Activated T-cell treated with anti-CD3 and anti-CD28 coated beads, Interleukin-2, amount 50 U/mL, for 72 hours (primary cell): ENCODE results near the gene PRRT1B. TPM values are rescaled to one million over a fixed set of nuclear protein-coding genes. Genes with fewer than 3 reads are reported as not detected.
"Not testable (repeated sequence)": the region's sequence is repeated elsewhere in the genome, so short reads cannot be mapped to it uniquely, and the experiment has no call there.

ENCODE experiments used
- ATAC-seq, 2 donors: fragments of 150-1000 bp; cut with Tn5 transposase; replicated peaks in 1 of 2; 2 replicates each; pipeline ENCODE4 v1.10.0; 2021; ENCODE audit warnings: moderate library complexity in 2 of 2, mild to moderate bottlenecking in 1 of 2
- DNase-seq, 2 donors: peaks; one replicate each; pipeline ENCODE4 v3.0.0; 2021 to 2022; ENCODE audit warnings: mixed read lengths in 1 of 2
- H3K27ac Mint-ChIP-seq: one replicate; pipeline ENCODE4 v1.8.0; 2022; ENCODE audit warnings: mild to moderate bottlenecking, moderate library complexity, mixed read lengths
- H3K27me3 Mint-ChIP-seq: one replicate; pipeline ENCODE4 v1.8.0; 2022; ENCODE audit warnings: low read depth, mixed read lengths
- H3K36me3 Mint-ChIP-seq, 2 donors: one replicate each; pipeline ENCODE4 v1.8.0; 2022; ENCODE audit warnings: mixed read lengths in 2 of 2, mild to moderate bottlenecking in 1 of 2; ENCODE audit not compliant: insufficient read depth in 2 of 2
- H3K4me1 Mint-ChIP-seq: one replicate; pipeline ENCODE4 v1.8.0; 2022; ENCODE audit warnings: low read depth, mixed read lengths
- H3K4me3 Mint-ChIP-seq, 2 donors: one replicate each; pipeline ENCODE4 v1.8.0; 2022; ENCODE audit warnings: mild to moderate bottlenecking in 2 of 2, mixed read lengths in 2 of 2, moderate library complexity in 2 of 2
- H3K9me3 Mint-ChIP-seq, 2 donors: one replicate each; pipeline ENCODE4 v1.8.0; 2022; ENCODE audit warnings: mixed read lengths in 2 of 2
- total RNA-seq, 2 donors: library from RNA; stranded (reverse); gene quantifications; one replicate each; pipeline ENCODE4 v1.2.3, GENCODE V29; 2022

Gene PRRT1B
- total RNA-seq, 2 donors from 2014 or later, result not detected

DNA sequence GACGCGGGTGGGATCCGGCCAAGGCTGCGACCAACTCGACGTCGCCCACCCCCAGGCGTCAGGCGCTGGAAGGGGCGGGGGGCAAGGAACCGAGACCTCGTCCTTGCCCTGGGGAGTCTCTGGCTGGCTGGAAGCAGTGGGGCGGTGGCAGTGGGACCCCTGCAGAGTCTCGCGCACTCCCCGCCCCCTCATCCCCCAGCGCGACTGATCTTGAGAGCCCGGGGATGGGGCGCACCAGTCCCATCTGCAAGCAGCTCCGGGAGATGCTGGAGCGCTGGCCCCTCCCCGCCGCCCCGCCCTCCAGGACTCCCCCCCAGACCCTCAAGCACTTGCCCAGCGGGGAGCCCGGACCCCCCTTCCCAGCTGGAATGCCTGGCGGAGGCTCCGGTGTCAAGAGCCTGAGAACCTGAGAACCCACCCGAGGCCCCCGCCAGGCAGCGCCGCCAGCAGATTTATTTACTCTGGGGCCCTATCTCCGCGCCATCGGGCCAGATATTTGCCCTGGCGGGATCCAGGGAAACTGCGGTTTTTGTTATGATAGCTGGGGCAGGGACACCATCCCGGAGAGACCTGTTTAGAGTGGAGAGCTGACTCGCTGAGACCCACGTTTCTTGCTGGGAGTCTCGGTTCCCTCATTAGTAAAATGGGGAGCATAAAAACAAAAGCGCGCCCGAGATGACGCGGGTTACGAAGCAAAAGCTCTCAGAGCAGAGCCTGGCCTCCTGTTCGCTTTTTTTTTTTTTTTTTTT, 1.2 kb downstream of the PRRT1B start:
- H3K36me3 Mint-ChIP-seq, result peaks cover 14 to 30% of the 10 kb centered on the region in 2 donors
- ATAC-seq (peak; percentile 47 to 56), DNase-seq (peak in 1 of 2 donors; percentile 27)
- H3K9me3 Mint-ChIP-seq, result peaks cover 11 to 15% of the 10 kb centered on the region in 2 donors
- H3K4me3 Mint-ChIP-seq, result peak overlapping the region; percentile 68 to 80
- H3K27me3 Mint-ChIP-seq, result peaks cover 45% of the 10 kb centered on the region
- H3K27ac Mint-ChIP-seq, result no peak overlapping the region
- H3K4me1 Mint-ChIP-seq, result peaks cover 10% of the 10 kb centered on the region

GRCh38 chr9:131549186-131549585, 3.9 kb downstream of the PRRT1B start:
- H3K27me3 Mint-ChIP-seq, result peaks cover 52% of the 10 kb centered on the region
- not testable (repeated sequence) for H3K4me3 Mint-ChIP-seq, H3K27ac Mint-ChIP-seq

DNA sequence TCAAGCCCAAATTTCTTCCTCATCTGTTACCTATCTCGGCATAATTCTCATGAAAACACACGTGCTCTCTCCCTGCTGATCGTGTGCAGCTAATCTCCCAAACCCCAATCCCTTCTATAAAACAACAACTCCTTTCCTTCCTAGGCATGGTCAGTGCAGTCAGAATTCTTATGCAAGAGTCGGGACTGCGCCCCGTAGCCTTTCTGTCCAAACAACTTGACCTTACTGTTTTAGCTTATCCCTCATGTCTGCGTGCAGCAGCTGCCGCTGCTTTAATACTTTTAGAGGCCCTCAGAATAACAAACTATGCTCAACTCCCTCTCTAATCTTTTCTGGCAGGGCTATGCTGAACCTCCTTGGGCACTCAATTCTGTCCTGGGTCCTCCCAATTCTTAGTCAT, 5.1 kb downstream of the PRRT1B start:
- peaks cover 14% of the 10 kb centered on the region for H3K4me1 Mint-ChIP-seq
- H3K27me3 Mint-ChIP-seq, result peaks cover 52% of the 10 kb centered on the region
- not testable (repeated sequence) for H3K4me3 Mint-ChIP-seq, DNase-seq, H3K27ac Mint-ChIP-seq, H3K9me3 Mint-ChIP-seq, ATAC-seq
- H3K36me3 Mint-ChIP-seq, result peaks cover 3 to 14% of the 10 kb centered on the region in 2 donors

More at GRCh38 chr9:131549186-131549585, 3.9 kb downstream of the PRRT1B start:
- DNase-seq, H3K4me1 Mint-ChIP-seq, H3K9me3 Mint-ChIP-seq, ATAC-seq: not testable (repeated sequence)
- H3K36me3 Mint-ChIP-seq, result peaks cover 6 to 17% of the 10 kb centered on the region in 2 donors

DNA sequence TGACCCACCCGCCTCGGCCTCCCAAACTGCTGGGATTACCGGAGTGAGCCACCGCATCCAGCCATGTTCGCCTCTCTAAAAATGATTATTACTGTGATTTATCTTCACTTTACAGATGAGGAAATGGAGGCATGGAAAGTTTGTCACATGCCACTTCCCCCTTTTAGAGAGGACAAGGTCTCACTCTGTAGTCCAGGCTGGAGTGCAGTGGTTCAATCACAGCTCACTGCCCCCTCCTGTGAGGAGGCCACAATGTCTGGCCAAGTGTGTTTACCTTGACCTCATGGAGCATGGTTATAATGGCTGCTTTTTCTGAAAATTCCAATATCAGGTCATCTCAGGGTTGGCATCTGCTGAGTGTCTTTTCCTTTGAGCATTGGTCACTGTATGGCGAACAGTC, 6.7 kb downstream of the PRRT1B start:
- peaks cover 0 to 6% of the 10 kb centered on the region in 2 donors for H3K9me3 Mint-ChIP-seq
- H3K4me1 Mint-ChIP-seq, result peaks cover 14% of the 10 kb centered on the region
- H3K4me3 Mint-ChIP-seq, result no peak overlapping the region
- H3K36me3 Mint-ChIP-seq, result peaks cover 5 to 14% of the 10 kb centered on the region in 2 donors
- no peak overlapping the region for H3K27ac Mint-ChIP-seq
- ATAC-seq (no peak), DNase-seq (no peak)
- H3K27me3 Mint-ChIP-seq, result peaks cover 61% of the 10 kb centered on the region

DNA sequence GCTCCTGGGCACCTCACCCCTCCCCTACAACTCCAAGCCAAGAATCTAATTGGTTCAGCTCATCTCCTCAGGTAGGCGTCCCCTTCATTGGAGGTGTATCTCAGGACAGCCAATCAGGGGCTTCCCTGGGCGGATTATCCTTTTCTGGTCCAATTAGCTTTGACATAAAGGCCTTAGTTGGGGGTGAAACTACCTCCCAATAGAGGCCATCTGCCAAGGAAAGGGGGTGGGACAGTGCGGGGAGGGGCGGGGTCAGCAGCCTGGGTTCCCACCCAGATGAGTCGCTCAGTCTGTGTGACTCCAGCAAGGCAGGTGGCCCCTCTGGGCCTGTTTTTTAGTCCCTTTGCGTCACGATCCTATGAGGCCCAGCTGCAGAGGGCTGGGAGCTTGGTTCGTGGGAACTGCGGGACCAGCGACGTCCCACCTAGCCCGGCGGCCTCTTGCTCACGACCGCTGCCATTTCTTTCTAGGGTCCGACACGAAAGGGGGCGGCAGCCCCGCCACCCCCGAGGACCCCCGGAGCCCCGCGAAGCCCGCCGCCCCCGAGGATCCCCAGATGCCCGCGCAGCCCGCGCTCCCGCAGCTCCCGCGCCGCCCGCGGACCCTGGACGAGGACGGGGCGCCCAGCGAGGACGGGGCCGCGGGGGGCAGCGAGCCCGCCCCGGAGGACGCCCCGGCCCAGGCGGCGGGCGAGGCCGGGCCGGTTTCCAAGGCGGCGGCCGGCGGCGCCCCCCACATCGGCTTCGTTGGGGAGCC, 8.9 kb downstream of the PRRT1B start:
- H3K36me3 Mint-ChIP-seq, result peaks cover 2 to 3% of the 10 kb centered on the region in 2 donors
- H3K4me3 Mint-ChIP-seq, result no peak overlapping the region
- peaks cover 40% of the 10 kb centered on the region for H3K27me3 Mint-ChIP-seq

DNA sequence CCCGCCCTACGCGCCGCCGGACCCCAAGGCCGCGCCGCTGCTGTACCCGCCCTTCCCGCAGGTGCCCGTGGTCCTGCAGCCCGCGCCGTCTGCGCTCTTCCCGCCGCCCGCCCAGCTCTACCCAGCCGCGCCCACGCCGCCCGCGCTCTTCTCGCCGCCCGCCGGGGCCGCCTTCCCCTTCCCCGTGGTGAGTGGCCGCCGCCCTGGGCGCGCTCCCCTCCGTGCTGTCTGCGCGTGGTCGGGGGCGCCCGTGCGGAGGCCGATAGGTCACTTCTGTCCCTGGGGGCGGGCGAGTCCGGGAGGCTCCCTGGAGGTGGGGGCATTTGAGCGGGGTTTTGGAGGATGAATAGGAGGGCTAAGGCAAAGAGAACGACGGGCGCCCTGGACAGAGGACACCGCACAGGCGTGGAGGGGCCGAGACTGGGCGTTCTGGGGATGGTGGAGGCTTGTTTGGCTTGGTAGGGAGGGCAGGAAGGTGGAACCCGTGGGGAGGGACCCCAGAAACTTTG, 9.6 kb downstream of the PRRT1B start:
- peaks cover 4% of the 10 kb centered on the region for H3K4me1 Mint-ChIP-seq
- ATAC-seq, result peak; percentile 4 to 37
- peaks cover 33% of the 10 kb centered on the region for H3K27me3 Mint-ChIP-seq
- no peak for DNase-seq
- H3K36me3 Mint-ChIP-seq, result peaks cover 2% of the 10 kb centered on the region in 2 donors
- no peak overlapping the region for H3K27ac Mint-ChIP-seq
- H3K9me3 Mint-ChIP-seq, result no peaks in the 10 kb centered on the region
- peak overlapping the region; percentile 12 to 54 for H3K4me3 Mint-ChIP-seq

More for the DNA sequence above, 8.9 kb downstream of the PRRT1B start:
- Mint-ChIP-seq H3K4me1 (peaks cover 4% of the 10 kb centered on the region), H3K27ac (no peak overlapping the region), H3K9me3 (no peaks in the 10 kb centered on the region)
- DNase-seq (no peak), ATAC-seq (no peak)

DNA sequence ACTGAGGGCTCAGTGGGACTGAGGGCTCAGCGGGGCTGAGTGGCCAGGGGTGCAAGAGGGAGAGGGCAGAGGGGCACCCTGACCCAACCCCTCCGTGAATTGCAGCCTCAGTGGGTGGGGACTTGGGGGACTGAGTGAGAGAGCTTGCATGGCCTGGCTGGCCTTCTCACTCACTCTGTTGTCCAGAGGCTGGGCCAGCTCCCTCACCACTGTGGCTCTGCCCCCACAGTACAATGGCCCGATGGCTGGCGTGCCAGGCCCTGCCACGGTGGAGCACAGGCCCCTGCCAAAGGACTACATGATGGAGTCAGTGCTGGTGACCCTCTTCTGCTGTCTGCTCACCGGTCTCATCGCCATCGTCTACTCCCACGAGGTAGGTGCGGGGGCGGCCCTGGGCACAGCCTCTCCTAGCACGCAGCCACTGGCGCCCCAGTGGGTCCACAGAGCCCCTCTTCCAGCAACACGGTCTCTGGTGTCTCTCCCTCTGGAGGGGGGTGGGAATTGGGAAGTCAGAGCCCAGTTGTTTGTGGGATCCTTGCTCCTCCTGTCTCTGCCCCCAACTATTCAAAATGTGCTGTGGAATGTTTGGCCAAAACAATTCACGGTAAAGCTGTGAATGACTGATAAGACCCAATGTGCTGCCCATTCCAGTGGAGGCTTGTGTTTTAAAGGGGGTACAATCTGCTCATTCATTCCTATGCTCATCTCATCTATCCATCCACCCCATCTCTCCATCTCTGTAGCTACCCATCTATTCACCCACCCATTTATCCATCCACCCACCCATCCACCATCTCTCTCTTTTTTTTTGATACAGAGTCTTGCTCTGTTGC, 10.7 kb downstream of the PRRT1B start:
- peak in 1 of 2 donors; percentile 14 for ATAC-seq
- H3K27me3 Mint-ChIP-seq, result peaks cover 26% of the 10 kb centered on the region
- H3K4me3 Mint-ChIP-seq, result no peak overlapping the region
- peaks cover 4% of the 10 kb centered on the region for H3K4me1 Mint-ChIP-seq
- H3K9me3 Mint-ChIP-seq, result no peaks in the 10 kb centered on the region
- H3K36me3 Mint-ChIP-seq, result peaks cover 2% of the 10 kb centered on the region in 2 donors
- H3K27ac Mint-ChIP-seq, result no peak overlapping the region
- DNase-seq, result no peak

GRCh38 chr9:131557855-131558548, 12.7 kb downstream of the PRRT1B start:
- Mint-ChIP-seq H3K27me3 (peaks cover 23% of the 10 kb centered on the region), H3K4me1 (peaks cover 4% of the 10 kb centered on the region), H3K27ac (no peak overlapping the region), H3K4me3 (no peak overlapping the region), H3K9me3 (no peaks in the 10 kb centered on the region), H3K36me3 (peaks cover 3 to 6% of the 10 kb centered on the region in 2 donors)
- DNase-seq (no peak), ATAC-seq (peak in 1 of 2 donors; percentile 26)

DNA sequence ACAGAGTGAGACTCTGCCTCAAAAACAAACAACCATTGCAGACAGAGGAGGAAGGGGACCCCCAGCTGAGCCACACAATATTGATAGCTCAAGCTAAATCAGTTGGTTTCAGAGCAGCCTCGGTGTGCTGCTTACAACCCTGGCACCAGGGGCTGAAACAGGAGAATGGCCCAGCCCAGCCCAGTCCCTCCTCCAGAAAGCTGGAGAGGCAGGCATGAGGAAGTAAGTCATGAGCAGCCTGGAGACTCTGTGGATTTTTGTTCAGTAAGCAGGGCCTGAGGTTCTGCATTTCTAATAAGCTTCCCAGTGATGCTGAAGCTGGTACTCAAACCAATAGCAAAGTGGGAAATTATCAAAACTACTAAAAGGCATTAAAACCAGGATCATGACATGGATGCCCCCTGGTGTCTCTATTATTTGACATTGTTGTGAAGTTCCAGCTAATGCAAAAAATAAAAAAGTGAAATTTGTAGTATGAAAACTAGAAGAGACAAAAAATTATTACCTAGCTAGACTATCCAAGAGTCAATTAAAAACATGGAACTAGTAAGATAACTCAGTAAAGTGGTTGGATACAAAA, 14.2 kb downstream of the PRRT1B start:
- ATAC-seq (no peak), DNase-seq (no peak)
- Mint-ChIP-seq H3K4me3 (no peak overlapping the region), H3K4me1 (peaks cover 4% of the 10 kb centered on the region), H3K27me3 (peaks cover 19% of the 10 kb centered on the region), H3K27ac (peak overlapping the region; percentile 50), H3K36me3 (peaks cover 6% of the 10 kb centered on the region in 2 donors), H3K9me3 (no peaks in the 10 kb centered on the region)

- Mint-ChIP-seq H3K36me3 (peaks cover 4 to 5% of the 10 kb centered on the region in 2 donors), H3K4me3 (no peak overlapping the region), H3K27me3 (no peaks in the 10 kb centered on the region), H3K27ac (no peak overlapping the region), H3K4me1 (peaks cover 15% of the 10 kb centered on the region), H3K9me3 (no peaks in the 10 kb centered on the region)
- ATAC-seq (no peak), DNase-seq (no peak)
Measured at GRCh38 chr9:131562032-131562959, 17.0 kb downstream of the PRRT1B start.

DNA sequence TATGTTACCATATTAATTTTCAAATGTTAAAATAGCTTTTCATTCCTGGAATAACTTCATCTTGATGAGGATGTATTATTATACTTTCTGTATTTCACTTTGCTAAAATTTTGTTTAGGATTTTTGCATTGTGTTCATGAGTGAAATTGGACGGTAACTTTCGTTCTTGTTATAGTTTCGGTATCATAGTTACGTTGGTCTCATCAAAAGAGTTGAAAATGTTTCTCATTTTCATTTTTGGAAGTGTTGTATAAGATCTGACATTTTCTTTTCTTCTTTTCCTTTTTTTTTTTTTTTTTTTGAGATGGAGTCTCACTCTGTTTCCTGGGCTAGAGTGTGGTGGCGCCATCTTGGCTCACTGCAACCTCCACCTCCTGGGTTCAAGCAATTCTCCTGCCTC, 20.0 kb downstream of the PRRT1B start:
- ATAC-seq (no peak), DNase-seq (no peak)
- Mint-ChIP-seq H3K27me3 (no peaks in the 10 kb centered on the region), H3K27ac (no peak overlapping the region), H3K4me3 (no peak overlapping the region), H3K4me1 (peaks cover 15% of the 10 kb centered on the region), H3K36me3 (peaks cover 4 to 9% of the 10 kb centered on the region in 2 donors), H3K9me3 (no peaks in the 10 kb centered on the region)
